HG03175 (cell line): ENCODE measurements around the gene SRGAP3.

ENCODE experiments used
- ATAC-seq: cut with Tn5 transposase; IDR thresholded peaks from one replicate; pipeline ENCODE4 v1.9.1; 2021; ENCODE audit warnings: mild to moderate bottlenecking, moderate library complexity; ENCODE audit not compliant: unreplicated experiment

The SRGAP3 gene

GRCh38 chr3:9254764-9255163 is 5.3 kb upstream of the SRGAP3 start:
- ATAC-seq = no peak

- no peak for ATAC-seq
Observed at GRCh38 chr3:9253327-9253726, 3.9 kb upstream of the SRGAP3 start.

- ATAC-seq = no peak
Observed at GRCh38 chr3:9251055-9251786, 1.8 kb upstream of the SRGAP3 start.

DNA sequence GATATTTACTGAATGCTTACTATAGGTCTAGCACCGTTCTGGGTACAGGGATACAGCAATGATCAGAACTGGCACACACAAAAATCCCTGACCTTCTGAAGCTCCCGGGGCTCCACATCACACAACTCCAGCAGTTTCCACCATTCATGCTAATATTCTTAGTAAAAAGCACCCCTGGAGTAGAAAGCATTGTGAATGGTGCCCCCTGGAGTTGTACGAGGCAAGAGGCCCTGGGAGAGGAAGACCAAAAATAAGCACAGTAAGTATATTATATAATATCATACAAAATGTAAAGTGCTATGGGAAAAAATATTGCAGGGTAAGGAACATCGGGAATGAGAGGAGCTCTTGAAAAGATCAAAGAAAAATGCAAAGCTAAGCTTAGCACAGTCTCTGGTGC is 790 bp upstream of the SRGAP3 start:
- no peak for ATAC-seq

- no peak for ATAC-seq
Observed at GRCh38 chr3:9248522-9249271, 749 bp downstream of the SRGAP3 start.

GRCh38 chr3:9247941-9248521 is 1.4 kb downstream of the SRGAP3 start:
- ATAC-seq = no peak

DNA sequence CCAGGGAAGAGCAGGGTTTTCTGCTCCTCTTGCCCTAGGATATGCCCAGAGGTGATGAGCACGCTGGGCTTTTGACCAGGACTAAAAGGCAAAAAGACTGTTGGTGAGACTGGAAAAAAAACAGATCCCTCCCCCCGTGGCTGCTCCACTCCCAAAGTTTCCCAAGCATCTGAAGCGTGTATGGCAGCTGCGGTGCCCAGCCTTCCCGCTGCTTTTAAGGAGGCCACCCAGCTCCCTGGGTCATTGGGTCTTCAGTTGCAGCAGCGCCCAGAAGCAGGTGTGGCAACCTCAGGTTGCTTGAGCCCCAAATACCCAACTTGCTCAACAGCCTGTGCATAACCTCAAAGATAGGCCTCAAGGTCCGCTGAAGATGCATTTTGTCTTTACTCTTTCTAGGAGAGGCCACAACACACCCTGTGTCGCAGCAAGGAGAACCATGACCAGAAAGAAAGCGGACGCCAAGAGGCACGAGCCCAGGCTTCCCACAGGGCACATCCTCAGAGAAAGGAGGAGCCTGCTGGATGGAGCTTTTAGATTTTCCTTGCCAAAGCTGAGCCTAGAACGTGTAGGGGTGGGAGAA is 2.0 kb downstream of the SRGAP3 start:
- ATAC-seq = no peak

DNA sequence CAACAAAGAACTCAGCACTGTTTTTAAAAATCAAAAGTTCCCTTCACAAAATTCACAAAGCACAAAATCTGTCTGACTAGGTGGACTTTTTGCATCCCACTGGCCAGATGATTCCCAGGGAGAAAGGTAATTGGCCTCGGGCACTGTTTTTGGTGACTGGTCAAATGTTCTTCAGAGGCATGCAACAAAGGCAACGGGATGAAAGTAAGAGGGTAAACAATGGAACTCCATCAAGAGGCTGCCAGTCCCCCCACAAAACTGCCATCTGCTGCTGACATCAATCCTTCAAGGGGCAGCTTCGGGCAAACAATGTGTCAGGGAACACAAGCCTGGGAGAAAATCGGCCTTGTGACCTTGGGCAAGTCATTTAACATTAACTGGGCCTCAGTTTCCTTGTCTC is 3.3 kb downstream of the SRGAP3 start:
- ATAC-seq = no peak

GRCh38 chr3:9244495-9245183 is 4.8 kb downstream of the SRGAP3 start:
- ATAC-seq = no peak

DNA sequence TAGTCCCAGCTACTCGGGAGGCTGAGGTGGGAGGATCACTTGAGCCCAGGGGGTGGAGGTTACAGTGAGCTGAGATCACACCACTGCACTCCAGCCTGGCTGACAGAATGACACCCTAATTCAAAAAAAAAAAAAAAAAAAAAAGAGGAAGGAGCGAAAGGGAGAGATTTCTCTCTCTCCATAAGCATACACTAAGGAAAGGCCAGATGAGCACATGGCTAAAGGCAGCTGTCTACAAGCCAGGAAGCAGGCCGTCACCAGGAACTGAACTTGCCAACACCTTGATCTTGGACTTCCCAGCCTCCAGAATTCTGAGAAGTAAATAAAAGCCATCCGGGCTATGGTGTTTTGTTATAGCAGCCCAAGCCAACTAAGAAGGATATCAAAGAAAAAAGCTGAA is 7.5 kb downstream of the SRGAP3 start:
- ATAC-seq = no peak

DNA sequence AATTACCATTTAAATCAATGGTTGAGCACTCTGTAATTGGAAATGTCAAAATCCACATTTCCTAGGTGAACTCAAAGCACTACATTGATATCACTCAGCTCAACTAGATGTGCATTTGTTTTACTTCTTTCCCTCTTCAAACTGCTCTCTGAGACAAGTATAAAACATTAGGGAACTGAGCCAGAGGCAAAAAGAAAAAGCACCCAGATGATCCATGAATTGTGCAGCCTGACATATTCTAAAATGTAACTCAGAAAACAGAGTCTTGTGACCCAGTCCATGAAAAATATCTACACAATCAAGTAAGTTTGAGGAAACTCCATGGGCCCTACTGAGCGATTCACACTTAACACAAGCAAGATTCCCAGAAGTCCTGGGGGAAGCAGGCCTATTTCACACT is 9.8 kb downstream of the SRGAP3 start:
- no peak for ATAC-seq

- ATAC-seq = no peak
Observed at GRCh38 chr3:9238721-9239295, 10.6 kb downstream of the SRGAP3 start.

DNA sequence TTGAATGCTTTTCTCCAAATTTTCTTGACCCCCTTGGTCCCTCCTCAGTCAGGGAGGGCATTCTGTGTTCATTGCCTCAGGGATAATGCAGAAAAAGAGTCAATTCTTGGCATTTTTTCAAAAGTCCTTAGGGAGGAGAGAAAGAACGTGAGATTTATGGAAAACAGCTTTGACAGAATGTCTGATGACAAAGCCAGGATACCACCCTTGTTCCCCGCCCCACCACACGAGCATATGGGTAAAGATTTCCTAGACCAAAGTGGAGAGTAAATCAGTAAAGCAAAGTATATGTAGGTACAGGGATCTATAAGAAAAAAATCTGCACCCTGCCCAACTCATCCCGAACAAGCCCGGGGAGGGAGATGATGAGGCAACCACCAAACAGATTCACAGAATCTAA is 11.2 kb downstream of the SRGAP3 start:
- no peak for ATAC-seq

DNA sequence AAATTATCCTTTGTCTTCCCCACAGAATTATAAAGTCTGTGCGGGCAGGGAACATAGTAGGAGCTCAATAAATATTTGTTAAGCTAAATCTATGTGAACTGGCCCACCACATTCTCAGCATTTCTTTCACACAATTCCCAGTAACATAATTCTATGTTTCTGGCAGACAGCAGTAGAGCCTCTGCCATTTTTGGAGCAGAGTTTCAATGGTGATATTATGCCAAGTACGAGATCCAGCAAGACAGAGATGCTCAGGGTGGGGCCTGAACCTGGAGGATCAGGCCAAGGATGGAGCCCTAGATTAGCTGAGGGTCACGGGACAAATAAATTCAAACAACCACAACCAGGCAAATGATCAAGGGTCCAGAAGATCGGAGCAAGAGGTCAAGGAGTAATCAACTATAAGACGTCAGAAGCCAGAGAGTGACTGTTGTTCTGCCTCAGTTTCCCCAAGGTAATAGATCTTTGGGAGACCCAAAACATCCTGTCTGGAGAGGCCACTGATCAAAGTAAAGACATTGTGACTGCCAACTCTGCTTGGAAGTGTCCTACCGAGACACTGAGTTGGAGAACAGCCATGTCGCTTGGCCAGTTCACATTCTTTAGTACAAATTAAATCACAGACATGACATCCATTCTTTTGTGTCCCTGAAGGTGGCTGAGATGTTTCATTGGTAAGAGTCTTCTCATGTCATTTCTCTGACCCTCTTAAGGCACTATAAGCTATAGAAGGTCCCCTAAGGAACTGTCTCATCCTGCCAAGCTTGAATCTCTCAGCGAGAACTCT is 15.4 kb downstream of the SRGAP3 start:
- ATAC-seq = no peak

DNA sequence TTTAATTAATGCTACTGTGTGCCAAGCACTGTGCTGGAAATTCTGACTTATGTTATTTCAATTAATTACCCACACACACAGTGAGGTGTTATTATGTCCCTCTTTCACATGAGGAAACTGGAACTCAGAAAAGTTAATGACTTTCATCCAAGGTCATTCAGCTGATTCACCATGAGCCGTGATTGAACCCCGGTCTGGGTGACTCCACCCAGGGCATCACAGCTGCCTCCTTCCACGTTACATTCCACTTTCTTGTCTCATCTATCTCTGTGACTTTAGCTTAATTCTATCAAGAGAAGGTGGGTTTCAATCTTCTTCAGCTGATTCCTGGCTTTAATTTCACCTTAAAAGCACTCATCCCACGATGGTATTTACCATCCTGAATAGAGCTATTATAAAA is 16.3 kb downstream of the SRGAP3 start:
- ATAC-seq = no peak

DNA sequence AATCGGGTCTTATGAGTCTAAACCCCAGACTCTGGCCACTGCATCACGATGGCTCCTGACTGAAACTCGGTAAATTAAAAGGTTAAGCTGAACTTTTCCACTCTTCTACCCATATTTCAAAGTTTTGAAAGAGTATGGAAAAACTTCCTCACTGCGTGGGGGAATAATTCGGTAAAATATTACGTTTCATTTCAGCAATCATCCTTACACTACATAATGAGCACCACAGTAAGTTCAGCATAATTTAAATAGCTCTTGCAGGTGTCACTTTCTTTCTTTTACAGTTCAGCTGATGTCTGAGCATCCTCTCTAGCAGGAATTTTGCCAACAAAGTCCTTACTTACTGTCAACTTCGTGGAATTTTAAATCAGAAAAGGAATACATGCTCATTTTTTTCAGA is 17.5 kb downstream of the SRGAP3 start:
- ATAC-seq = no peak

DNA sequence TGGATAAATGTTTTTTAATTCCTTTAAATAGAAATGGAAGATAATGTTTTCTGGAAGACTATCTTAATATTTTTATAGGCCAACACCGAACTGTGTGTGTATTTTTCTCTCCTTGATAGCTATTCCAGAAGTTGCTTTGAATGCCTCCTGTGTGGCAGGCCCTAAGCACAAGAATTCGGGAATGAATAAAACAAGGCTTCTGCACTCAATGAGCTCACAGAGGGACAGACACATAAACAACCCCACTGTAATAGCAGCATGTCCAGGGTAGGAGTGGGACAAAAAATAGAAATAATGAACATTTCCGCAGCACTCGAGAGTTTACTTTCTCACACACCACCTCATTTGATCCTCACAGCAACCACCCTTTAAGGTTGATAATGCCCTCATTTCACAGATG is 18.0 kb downstream of the SRGAP3 start:
- no peak for ATAC-seq

GRCh38 chr3:9231006-9231405 is 18.4 kb downstream of the SRGAP3 start:
- ATAC-seq = no peak

- no peak for ATAC-seq
Observed at GRCh38 chr3:9230596-9230995, 18.9 kb downstream of the SRGAP3 start.

DNA sequence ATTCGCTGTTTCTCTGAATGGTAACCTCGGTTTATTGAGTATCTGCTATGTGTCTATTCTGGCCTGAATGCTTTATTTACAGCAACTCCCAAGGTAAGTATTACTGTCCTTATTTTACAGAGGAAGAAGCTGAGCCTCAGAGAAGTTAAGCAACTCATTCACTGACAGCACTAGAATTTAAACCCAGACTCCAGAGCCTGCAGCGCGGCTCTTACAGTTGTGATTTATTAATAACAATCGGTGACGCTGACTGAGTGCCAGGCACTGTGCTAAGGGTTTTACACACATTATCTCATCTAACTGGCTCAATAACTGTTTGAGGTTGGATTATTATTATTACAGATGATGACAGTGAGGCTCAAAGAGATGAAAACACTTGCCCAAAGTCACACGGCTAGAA is 19.6 kb downstream of the SRGAP3 start:
- ATAC-seq = no peak
